ENCODE data around the gene SERINC1. TPM values are rescaled to one million over a fixed set of nuclear protein-coding genes. Genes with fewer than 3 reads are reported as not detected.
"Not testable (repeated sequence)": the region's sequence is repeated elsewhere in the genome, so short reads cannot be mapped to it uniquely, and the experiment has no call there.

Gene SERINC1
- total and polyA plus RNA-seq, 9 of the 15 experiments (the other 6 are each of a cell fraction or from before 2014, with no cell fraction given): 28.8 to 64.6 (median 39.7) TPM

DNA sequence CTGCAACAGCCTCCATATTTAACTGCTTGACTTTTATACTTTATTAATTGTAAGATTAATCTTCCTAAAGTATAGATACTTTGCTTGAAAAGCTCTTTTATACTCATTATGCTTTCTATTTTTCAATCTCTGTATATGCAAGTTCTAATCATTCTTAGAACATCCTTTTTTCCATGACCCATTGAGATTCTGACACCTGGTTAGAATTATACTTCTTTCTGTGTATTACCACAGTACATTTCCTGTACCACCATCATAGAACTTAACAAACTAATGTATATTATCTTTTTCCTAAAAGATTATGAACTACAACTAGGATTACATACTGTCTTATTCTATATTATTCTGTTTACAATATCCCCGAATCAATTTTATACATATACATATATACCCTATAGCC is 13.5 kb downstream of the SERINC1 start (continued):
- no peak for TF ChIP-seq ZNF699 (CRISPR knock-in tag; IDR thresholded peaks at IDR 0.05; ENCODE audit: insufficient replicate concordance)
- TF ChIP-seq, protein P1, sequence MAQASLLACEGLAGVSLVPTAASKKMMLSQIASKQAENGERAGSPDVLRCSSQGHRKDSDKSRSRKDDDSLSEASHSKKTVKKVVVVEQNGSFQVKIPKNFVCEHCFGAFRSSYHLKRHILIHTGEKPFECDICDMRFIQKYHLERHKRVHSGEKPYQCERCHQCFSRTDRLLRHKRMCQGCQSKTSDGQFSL (CRISPR knock-in tag; IDR thresholded peaks at IDR 0.05): no peak
- TF ChIP-seq, protein P1 (tag; IDR thresholded peaks at IDR 0.05): no peak

DNA sequence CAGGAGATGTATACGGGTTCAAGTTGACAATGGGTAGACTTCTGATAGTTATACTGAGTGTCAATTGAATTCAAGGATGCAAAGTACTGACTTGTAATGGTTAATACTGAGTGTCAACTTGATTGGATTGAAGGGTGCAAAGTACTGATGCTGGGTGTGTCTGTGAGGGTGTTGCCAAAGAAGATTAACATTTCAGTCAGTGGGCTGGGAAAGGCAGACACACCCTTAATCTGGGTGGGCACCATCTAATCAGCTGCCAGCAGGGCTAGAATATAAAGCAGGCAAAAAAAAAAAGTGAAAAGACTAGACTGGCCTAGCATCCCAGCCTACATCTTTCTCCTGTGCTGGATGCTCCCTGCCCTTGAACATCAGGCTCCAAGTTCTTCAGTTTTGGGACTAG is 16.5 kb downstream of the SERINC1 start:
- H4K20me1 ChIP-seq (replicated peaks; ENCODE audit: control insufficient read depth, insufficient read depth, low read length); H3K4me2 ChIP-seq (ENCODE audit: insufficient read depth, low read length); H3K4me3 ChIP-seq; FAIRE-seq; H3K27me3 ChIP-seq (ENCODE audit: control insufficient read depth in 2 of 2, insufficient read depth in 2 of 2, low read length in 2 of 2); ATAC-seq; H2AFZ ChIP-seq (ENCODE audit: low read depth, low read length); POLR2A ChIA-PET; in situ Hi-C loops (cut with MboI); CTCF ChIA-PET (ENCODE audit: low intra/inter-chr PET ratio); intact Hi-C loops (cut with micrococcal nuclease); H3K27ac ChIP-seq (ENCODE audit: extremely low read depth, low read depth, low read length); H3K9me3 ChIP-seq (replicated peaks; ENCODE audit: control insufficient read depth, insufficient read depth, low read depth, low read length); H3K4me1 ChIP-seq (replicated peaks in 1 of 2; ENCODE audit: control insufficient read depth in 2 of 2, insufficient read depth in 2 of 2, low read length in 2 of 2); DNase-seq (ENCODE audit: extremely low read depth in 1 of 4, low spot score in 3 of 4); BruUV-seq (replicated peaks); H3K9ac ChIP-seq (ENCODE audit: insufficient read depth in 1 of 2, low read depth in 2 of 2, low read length in 2 of 2); H3K9me1 ChIP-seq (ENCODE audit: control insufficient read depth, insufficient read depth, low read length): not testable (repeated sequence)
- Histone ChIP-seq H3K79me2 (ENCODE audit: control insufficient read depth, insufficient read depth, low read length) (peaks cover 23% of the 10 kb centered on the region), H3K36me3 (ENCODE audit: control insufficient read depth, insufficient read depth, low read length) (peaks cover 68% of the 10 kb centered on the region)
- 92% methylated on average over 1 of the region's 1 CpG for WGBS (ENCODE audit: insufficient coverage, low coverage, missing lambda C conversion rate)

DNA sequence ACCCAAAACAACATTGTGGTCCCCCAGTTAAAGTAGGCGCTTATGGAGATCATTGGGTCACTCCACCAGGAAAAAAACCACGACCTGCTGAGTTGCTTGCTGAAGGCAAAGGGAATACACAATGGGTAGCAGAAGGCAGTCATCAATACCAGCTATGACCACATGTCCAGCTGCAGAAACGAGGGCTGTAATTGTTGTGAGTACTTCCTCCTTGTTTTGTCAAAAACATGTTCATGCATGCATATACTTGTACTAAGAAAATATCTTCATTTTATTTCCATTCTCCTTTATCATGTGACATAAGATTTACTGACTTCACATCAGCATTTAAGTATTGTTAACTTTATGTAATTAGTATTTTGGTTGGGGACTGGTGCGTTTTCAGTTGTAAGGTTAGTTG is 16.9 kb downstream of the SERINC1 start:
- intact Hi-C loops (cut with micrococcal nuclease): no loop called here
- POLR2A ChIA-PET: no interaction called here
- WGBS (ENCODE audit: insufficient coverage, low coverage, missing lambda C conversion rate): 90% methylated on average over 4 of the region's 4 CpGs
- Histone ChIP-seq H2AFZ (ENCODE audit: low read depth, low read length) (no peak overlapping the region), H4K20me1 (replicated peaks; ENCODE audit: control insufficient read depth, insufficient read depth, low read length) (no peaks in the 10 kb centered on the region), H3K27ac (ENCODE audit: extremely low read depth, low read depth, low read length) (no peak overlapping the region), H3K79me2 (ENCODE audit: control insufficient read depth, insufficient read depth, low read length) (peaks cover 18% of the 10 kb centered on the region), H3K9me3 (replicated peaks; ENCODE audit: control insufficient read depth, insufficient read depth, low read depth, low read length) (no peaks in the 10 kb centered on the region), H3K27me3 (ENCODE audit: control insufficient read depth in 2 of 2, insufficient read depth in 2 of 2, low read length in 2 of 2) (no peaks in the 10 kb centered on the region), H3K9ac (ENCODE audit: insufficient read depth in 1 of 2, low read depth in 2 of 2, low read length in 2 of 2) (no peak overlapping the region), H3K36me3 (ENCODE audit: control insufficient read depth, insufficient read depth, low read length) (peaks cover 71% of the 10 kb centered on the region), H3K9me1 (ENCODE audit: control insufficient read depth, insufficient read depth, low read length) (no peaks in the 10 kb centered on the region), H3K4me2 (ENCODE audit: insufficient read depth, low read length) (no peak overlapping the region), H3K4me1 (replicated peaks in 1 of 2; ENCODE audit: control insufficient read depth in 2 of 2, insufficient read depth in 2 of 2, low read length in 2 of 2) (no peaks in the 10 kb centered on the region), H3K4me3 (no peak overlapping the region)
- DNase-seq (ENCODE audit: extremely low read depth in 1 of 4, low spot score in 3 of 4) (no peak), FAIRE-seq (no peak), ATAC-seq (no peak)
- no peak for TF ChIP-seq POLR2AphosphoS5 (IDR thresholded peaks at IDR 0.05; ENCODE audit: control insufficient read depth, insufficient read depth, low read depth, low read length)
- TF ChIP-seq ZFPM2 (CRISPR knock-in tag; IDR thresholded peaks at IDR 0.05): no peak
- TF ChIP-seq, protein P2, sequence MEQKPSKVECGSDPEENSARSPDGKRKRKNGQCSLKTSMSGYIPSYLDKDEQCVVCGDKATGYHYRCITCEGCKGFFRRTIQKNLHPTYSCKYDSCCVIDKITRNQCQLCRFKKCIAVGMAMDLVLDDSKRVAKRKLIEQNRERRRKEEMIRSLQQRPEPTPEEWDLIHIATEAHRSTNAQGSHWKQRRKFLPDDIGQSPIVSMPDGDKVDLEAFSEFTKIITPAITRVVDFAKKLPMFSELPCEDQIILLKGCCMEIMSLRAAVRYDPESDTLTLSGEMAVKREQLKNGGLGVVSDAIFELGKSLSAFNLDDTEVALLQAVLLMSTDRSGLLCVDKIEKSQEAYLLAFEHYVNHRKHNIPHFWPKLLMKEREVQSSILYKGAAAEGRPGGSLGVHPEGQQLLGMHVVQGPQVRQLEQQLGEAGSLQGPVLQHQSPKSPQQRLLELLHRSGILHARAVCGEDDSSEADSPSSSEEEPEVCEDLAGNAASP (IDR thresholded peaks at IDR 0.05): no peak
- CTCF ChIA-PET (ENCODE audit: low intra/inter-chr PET ratio): no interaction called here
- in situ Hi-C loops (cut with MboI): no loop called here
- BruUV-seq (replicated peaks): no TSS peak
